Testis (tissue), 2 donors: ENCODE data around the gene CFAP68.

Source experiments
- POLR2A ChIP-seq: fragments of 450-650 bp; IDR thresholded peaks from one replicate; pipeline ENCODE4 v1.6.1; 2017; ENCODE audit warnings: antibody characterized with exemption, mild to moderate bottlenecking, moderate library complexity
- TF ChIP-seq, protein P1 (sequence below), 3 experiments: fragments of 450-650 bp in 2 of 3; fragments of 200-600 bp in 1 of 3; sonication (generic) in 1 of 3; IDR thresholded peaks; one replicate each; pipeline ENCODE4 v1.5.1; 2016 to 2019; ENCODE audit warnings: antibody characterized with exemption in 3 of 3, mild to moderate bottlenecking in 2 of 3, moderate library complexity in 1 of 3

DNA sequence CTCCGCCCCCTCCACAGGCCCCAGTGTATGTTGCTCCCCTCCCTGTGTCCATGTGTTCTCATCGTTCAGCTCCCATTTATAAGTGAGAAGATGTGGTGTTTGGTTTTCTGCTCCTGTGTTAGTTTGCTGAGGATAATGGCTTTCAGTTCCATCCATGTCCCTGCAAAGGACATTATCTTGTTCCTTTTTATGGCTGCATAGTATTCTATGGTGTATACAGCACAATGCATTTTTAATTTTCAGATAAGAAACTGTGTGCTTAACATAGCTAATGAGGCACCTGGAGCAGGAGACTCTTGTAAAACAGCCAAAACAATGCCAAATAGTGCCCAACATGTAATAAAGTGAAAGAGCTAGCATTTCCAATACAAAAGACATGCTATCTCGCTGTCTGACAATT is 29.7 kb upstream of the CFAP68 start:
- TF ChIP-seq, protein P1, sequence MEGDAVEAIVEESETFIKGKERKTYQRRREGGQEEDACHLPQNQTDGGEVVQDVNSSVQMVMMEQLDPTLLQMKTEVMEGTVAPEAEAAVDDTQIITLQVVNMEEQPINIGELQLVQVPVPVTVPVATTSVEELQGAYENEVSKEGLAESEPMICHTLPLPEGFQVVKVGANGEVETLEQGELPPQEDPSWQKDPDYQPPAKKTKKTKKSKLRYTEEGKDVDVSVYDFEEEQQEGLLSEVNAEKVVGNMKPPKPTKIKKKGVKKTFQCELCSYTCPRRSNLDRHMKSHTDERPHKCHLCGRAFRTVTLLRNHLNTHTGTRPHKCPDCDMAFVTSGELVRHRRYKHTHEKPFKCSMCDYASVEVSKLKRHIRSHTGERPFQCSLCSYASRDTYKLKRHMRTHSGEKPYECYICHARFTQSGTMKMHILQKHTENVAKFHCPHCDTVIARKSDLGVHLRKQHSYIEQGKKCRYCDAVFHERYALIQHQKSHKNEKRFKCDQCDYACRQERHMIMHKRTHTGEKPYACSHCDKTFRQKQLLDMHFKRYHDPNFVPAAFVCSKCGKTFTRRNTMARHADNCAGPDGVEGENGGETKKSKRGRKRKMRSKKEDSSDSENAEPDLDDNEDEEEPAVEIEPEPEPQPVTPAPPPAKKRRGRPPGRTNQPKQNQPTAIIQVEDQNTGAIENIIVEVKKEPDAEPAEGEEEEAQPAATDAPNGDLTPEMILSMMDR (IDR thresholded peaks at IDR 0.05) = no peak
- no peak for TF ChIP-seq POLR2A
